Large intestine (tissue), 12 donors: ENCODE results near the gene TRAF3. TPM values are rescaled to one million over a fixed set of nuclear protein-coding genes. Genes with fewer than 3 reads are reported as not detected.

ENCODE experiments used
- DNase-seq, 2 donors: peaks; one replicate each; pipeline versions ENCODE4 v3.0.0 to v3.0.0-alpha.2; 2013
- H3K27ac ChIP-seq: one replicate; pipeline ENCODE4 v1.5.1; 2013; ENCODE audit warnings: low read length
- H3K27me3 ChIP-seq: 2 replicates; pipeline ENCODE4 v1.6.1; 2013; ENCODE audit warnings: low read length; ENCODE audit not compliant: control insufficient read depth, insufficient read depth
- H3K36me3 ChIP-seq: 2 replicates; pipeline ENCODE4 v1.6.1; 2013; ENCODE audit warnings: low read length; ENCODE audit not compliant: control insufficient read depth, insufficient read depth
- H3K4me1 ChIP-seq: one replicate; pipeline ENCODE4 v1.6.1; 2013; ENCODE audit warnings: low read length; ENCODE audit not compliant: control insufficient read depth, insufficient read depth
- H3K4me3 ChIP-seq: one replicate; pipeline ENCODE4 v1.5.1; 2013; ENCODE audit warnings: low read length
- H3K9me3 ChIP-seq: one replicate; pipeline ENCODE4 v1.6.1; 2013; ENCODE audit warnings: mild to moderate bottlenecking, low read depth, low read length, moderate library complexity; ENCODE audit not compliant: control insufficient read depth
- WGBS: methylation state at CpG from one replicate; pipeline ENCODE4 v1.1.5; 2013; ENCODE audit warnings: low lambda C conversion rate; ENCODE audit not compliant: insufficient coverage; 5-methylcytosine and 5-hydroxymethylcytosine counted together
- long read RNA-seq, 11 donors: transcript quantifications; one replicate each; lab custom pipeline, GENCODE V29; 2026
- polyA plus RNA-seq: library from polyadenylated mRNA; unstranded; fragments of 120-200 nt; gene quantifications from one replicate; pipeline ENCODE4 v1.2.1, GENCODE V29; 2013

TRAF3 gene, protein sequence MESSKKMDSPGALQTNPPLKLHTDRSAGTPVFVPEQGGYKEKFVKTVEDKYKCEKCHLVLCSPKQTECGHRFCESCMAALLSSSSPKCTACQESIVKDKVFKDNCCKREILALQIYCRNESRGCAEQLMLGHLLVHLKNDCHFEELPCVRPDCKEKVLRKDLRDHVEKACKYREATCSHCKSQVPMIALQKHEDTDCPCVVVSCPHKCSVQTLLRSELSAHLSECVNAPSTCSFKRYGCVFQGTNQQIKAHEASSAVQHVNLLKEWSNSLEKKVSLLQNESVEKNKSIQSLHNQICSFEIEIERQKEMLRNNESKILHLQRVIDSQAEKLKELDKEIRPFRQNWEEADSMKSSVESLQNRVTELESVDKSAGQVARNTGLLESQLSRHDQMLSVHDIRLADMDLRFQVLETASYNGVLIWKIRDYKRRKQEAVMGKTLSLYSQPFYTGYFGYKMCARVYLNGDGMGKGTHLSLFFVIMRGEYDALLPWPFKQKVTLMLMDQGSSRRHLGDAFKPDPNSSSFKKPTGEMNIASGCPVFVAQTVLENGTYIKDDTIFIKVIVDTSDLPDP
- polyA plus RNA-seq, result 16.3 TPM
- long read RNA-seq, donor 1, full-length matches to known transcripts, result 1 of 1 reads
- long read RNA-seq, donor 1, partial matches to known transcripts, result 0 of 1 reads
- long read RNA-seq, donor 1, other reads (novel, unspliced or antisense), result 0 of 1 reads
- long read RNA-seq, donor 2, partial matches to known transcripts, result 0 of 2 reads
- long read RNA-seq, donor 2, other reads (novel, unspliced or antisense), result 0 of 2 reads
- long read RNA-seq, donor 3, result 0 reads
- long read RNA-seq, donor 4, result 0 reads
- long read RNA-seq, donor 5, full-length matches to known transcripts, result 4 of 4 reads
- long read RNA-seq, donor 5, partial matches to known transcripts, result 0 of 4 reads
- long read RNA-seq, donor 5, other reads (novel, unspliced or antisense), result 0 of 4 reads
- long read RNA-seq, donor 6, full-length matches to known transcripts, result 1 of 1 reads
- long read RNA-seq, donor 6, partial matches to known transcripts, result 0 of 1 reads
- long read RNA-seq, donor 6, other reads (novel, unspliced or antisense), result 0 of 1 reads
- long read RNA-seq, donor 7, partial matches to known transcripts, result 0 of 2 reads
- long read RNA-seq, donor 7, other reads (novel, unspliced or antisense), result 0 of 2 reads
- long read RNA-seq, donor 8, partial matches to known transcripts, result 31 of 33 reads
- long read RNA-seq, donor 8, other reads (novel, unspliced or antisense), result 0 of 33 reads
- long read RNA-seq, donor 9, partial matches to known transcripts, result 0 of 4 reads
- long read RNA-seq, donor 9, other reads (novel, unspliced or antisense), result 0 of 4 reads
- long read RNA-seq, donor 10, partial matches to known transcripts, result 0 of 4 reads
- long read RNA-seq, donor 10, other reads (novel, unspliced or antisense), result 0 of 4 reads
- long read RNA-seq, donor 11, partial matches to known transcripts, result 0 of 1 reads
- long read RNA-seq, donor 11, other reads (novel, unspliced or antisense), result 0 of 1 reads

DNA sequence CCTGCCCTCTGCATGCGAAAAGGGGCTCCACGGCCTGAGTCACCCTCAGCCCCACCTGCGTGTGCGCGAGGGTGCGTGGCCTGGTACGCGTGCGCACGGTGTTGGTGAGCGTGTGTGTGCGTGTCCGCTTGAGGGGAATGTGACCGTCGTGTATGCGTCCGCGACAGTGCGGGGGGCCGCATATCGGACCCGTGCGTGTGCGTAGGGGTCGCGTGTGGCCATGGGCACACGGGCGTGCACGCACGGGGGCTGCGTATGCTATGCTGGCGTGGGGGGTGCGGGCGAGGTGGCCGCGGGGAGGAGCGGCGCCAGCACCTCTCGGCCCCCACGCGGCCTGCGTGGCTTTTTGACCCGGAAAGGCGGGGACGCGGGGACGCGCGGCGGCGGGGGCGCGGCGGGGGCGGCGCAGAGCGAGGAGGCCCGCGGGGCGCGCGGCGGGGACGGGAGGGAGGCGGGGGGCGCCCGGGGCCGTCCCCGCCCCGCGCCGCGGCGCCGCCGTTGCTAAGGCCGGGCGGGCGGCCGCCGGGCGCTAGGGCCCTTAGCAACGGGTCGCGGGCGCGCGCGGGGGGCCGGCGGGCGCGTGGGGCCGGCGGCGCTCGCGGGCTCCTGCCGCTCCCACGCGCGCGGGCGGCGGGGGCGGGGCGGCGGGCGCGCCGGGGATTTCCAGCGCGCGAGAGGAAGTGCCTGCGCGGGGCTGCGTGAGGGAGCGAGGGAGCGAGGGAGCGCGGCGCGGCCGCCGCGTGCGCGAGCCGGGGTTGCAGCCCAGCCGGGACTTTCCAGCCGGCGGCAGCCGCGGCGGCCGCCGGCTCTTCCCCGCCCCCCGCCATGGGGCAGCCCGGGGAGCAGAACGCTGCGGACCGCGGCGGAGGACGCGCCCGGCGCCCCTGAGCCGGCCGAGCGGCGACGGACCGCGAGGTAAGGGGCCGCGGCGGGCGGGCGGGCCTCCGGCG is at the start of gene TRAF3:
TRAF3 (plus strand) TSS at position 689 of the 950 bp plus-strand sequence. CDS start 92,753 bp downstream, outside the sequence.
- peak within 1 kb of the TSS; percentile 55 for H3K27ac ChIP-seq
- WGBS, result no CpG with 5 or more reads among the region's 163 CpGs
- no peaks in the 10 kb centered on the region for H3K36me3 ChIP-seq
- H3K27me3 ChIP-seq, result no peaks in the 10 kb centered on the region
- H3K9me3 ChIP-seq, result no peaks in the 10 kb centered on the region
- H3K4me3 ChIP-seq, result peak within 1 kb of the TSS; percentile 73
- H3K4me1 ChIP-seq, result peaks cover 20% of the 10 kb centered on the region
- peak in 1 of 2 donors; percentile 69 for DNase-seq

DNA sequence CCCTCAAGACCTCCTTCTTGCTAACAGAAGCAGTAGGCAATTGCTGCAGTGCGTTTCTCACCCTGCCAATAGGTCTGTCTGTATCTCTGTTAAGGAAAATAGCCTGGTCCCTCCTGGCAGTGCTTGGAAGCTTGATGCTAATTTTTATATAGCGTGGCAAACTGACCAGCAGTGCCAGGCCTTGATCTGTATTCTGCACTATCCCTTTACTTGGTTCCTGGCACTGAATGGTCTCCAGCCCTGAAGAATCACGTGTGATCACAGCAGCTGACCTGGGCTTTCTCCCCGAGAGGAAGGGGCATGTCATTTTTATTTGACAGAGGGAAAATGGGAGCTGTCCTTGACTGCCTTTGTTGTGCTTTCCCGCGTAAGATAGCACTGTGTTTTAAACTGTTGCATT is 48.7 kb upstream of the TRAF3 start:
- WGBS, result 84% methylated on average over 3 of the region's 6 CpGs
- no peaks in the 10 kb centered on the region for H3K9me3 ChIP-seq
- DNase-seq, result no peak
- peaks cover 64% of the 10 kb centered on the region for H3K36me3 ChIP-seq
- no peaks in the 10 kb centered on the region for H3K27me3 ChIP-seq
- no peak overlapping the region for H3K27ac ChIP-seq
- H3K4me3 ChIP-seq, result no peak overlapping the region
- H3K4me1 ChIP-seq, result no peaks in the 10 kb centered on the region

DNA sequence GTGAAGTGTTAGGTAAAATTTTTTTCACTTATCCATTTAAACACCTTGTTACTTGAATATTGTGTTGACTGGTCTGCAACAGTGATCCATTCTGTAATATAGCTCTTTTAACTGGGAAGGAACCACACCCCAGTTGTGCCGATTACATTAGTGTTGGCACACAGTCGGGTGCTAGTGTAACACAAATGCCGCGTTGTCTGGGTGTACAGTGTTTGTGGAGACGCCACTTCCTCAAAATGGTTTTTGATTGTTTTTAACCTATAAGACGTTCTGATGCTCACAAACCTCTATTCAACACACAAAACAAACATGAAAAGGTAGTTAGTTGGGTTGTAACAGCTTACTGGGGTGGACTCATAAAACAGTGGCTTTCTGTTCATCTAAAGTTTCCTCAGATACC is 48.0 kb upstream of the TRAF3 start:
- H3K36me3 ChIP-seq, result peaks cover 60% of the 10 kb centered on the region

DNA sequence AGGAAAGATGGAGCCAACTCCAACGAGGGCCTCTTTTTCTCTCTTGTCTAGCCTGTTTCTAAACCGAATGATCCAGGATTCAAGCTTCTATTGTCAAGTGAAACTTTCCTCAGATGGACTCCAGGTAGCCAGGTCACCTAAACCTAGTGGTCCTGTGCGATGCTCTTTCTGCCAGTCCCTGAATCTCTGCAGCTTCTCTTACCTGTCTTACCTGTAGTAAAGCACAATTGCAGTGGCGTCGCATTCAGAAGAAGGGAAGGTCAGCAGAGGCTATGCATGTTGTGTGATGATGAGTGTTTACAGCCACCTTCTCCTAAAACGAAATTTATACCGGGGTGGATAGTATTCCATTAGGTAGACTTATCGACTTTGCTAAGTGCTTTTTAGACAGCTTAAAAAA is 47.4 kb upstream of the TRAF3 start:
- 94% methylated on average over 3 of the region's 8 CpGs for WGBS
- no peaks in the 10 kb centered on the region for H3K4me1 ChIP-seq
- peaks cover 60% of the 10 kb centered on the region for H3K36me3 ChIP-seq

More for the DNA sequence above, 48.0 kb upstream of the TRAF3 start:
- no peaks in the 10 kb centered on the region for H3K4me1 ChIP-seq
- H3K4me3 ChIP-seq, result no peak overlapping the region
- WGBS, result no CpG with 5 or more reads among the region's 6 CpGs
- DNase-seq, result no peak
- H3K27me3 ChIP-seq, result no peaks in the 10 kb centered on the region
- no peak overlapping the region for H3K27ac ChIP-seq
- H3K9me3 ChIP-seq, result no peaks in the 10 kb centered on the region

DNA sequence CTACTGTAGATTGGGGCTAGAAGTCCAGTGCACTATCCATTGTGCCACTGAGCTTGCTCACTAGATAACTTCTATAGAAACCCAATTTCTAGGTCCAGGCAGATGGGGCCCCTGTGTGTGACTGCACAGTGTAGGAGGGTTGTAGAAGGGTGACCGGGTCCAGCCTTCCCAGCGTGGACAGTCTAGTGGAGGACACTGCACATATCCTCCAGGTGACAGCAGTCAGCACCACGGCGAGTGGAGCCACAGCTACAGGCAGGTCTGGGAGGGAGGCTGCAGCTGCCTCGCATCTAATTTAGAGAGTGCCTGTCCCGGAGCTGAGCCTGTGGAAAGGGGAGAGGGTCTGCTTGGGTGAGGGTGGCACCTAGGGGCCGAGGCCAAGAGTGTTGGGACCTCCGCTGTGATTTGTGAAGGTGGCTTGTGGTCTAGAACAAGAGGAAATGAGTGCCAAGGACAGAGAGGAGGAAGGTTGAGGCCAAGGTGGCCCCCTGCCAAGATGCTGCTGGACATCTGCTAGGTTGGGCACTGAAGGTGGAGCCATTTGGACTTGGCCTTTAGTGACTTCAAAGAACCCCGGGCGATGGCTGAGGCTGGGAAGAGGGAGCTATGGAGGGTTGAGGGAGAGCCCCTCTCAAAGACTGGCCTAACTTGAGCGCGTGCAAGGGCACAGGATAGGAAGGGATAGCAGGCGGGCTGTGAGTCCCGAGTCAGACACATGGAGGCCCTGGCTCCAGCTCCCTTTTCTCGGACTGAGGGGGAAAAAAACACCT is 46.0 kb upstream of the TRAF3 start:
- H3K27me3 ChIP-seq, result no peaks in the 10 kb centered on the region
- H3K4me3 ChIP-seq, result no peak overlapping the region
- no peak overlapping the region for H3K27ac ChIP-seq

More for the DNA sequence above, 47.4 kb upstream of the TRAF3 start:
- no peak for DNase-seq
- Histone ChIP-seq H3K9me3 (no peaks in the 10 kb centered on the region), H3K4me3 (no peak overlapping the region), H3K27ac (no peak overlapping the region), H3K27me3 (no peaks in the 10 kb centered on the region)

DNA sequence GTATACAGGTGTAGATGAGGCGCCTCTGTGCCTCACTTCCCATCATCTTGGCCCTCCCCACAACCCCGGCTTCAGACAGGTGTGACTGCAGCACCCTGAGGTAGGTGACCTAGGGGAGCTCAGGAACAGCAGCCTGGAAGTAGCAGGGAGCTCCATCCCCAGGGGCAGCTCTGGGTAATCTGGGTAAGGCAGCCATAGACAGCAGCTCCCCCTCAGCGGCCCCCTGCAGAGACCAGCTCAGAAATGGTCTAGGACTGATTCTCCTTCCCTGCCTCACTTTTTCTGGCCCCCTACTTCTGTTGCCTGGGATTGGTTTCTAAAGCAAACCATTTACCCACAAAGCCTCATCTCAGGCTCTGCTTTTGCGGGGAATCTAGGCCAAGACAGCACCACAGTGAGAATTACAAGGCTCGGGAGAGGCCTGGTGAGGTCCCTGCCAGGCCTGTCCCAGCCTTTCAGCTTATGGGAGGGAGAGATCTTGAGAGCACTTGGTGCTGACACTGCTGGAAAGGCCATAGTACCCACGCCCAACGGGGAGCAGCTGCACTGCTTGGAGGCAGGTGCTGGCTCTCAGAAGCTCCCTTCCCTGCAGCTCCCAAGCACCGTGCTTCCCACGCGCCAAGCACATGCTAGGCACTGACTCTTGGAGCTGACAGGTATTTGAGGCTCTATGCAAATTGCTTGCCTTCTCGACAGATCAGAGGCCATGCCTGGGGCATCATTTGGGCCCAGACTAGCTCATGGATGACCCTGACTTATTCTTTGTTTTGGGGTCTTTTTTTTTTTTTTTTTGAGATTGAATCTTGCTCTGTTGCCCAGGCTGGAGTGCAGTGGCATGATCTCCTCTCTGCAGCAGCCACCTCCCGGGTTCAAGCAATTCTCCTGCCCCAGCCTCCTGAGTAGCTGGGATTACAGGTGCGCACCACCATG is 45.1 kb upstream of the TRAF3 start:
- no peaks in the 10 kb centered on the region for H3K27me3 ChIP-seq
- H3K4me3 ChIP-seq, result no peak overlapping the region
- no peaks in the 10 kb centered on the region for H3K9me3 ChIP-seq
- no peak overlapping the region for H3K27ac ChIP-seq
- no peaks in the 10 kb centered on the region for H3K4me1 ChIP-seq
- DNase-seq, result no peak
- 80% methylated on average over 1 of the region's 13 CpGs for WGBS
- peaks cover 47% of the 10 kb centered on the region for H3K36me3 ChIP-seq

More for the DNA sequence above, 46.0 kb upstream of the TRAF3 start:
- no peaks in the 10 kb centered on the region for H3K4me1 ChIP-seq
- no peak for DNase-seq
- H3K9me3 ChIP-seq, result no peaks in the 10 kb centered on the region
- H3K36me3 ChIP-seq, result peaks cover 49% of the 10 kb centered on the region
- no CpG with 5 or more reads among the region's 15 CpGs for WGBS

DNA sequence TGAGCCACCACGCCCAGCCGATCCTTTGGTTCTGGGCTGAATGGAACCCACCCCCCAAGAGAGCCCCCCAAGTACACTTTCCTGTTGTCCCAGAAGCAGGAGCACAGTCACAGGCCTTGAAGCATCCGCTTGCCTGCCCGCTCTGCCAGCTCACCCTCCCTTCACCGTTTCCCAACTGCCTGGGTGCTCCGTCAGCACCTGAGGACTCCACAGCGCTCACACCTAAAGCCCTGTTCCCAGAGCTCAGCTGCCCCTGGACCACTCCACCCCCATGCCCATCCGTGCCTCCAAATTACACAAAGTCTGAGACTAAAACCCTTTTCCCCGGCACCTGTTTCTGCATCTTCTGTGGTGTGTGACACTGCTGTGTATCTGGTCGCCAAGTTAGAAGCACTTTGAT is 44.3 kb upstream of the TRAF3 start:
- H3K4me3 ChIP-seq, result no peak overlapping the region
- H3K36me3 ChIP-seq, result peaks cover 40% of the 10 kb centered on the region
- H3K4me1 ChIP-seq, result no peaks in the 10 kb centered on the region
- WGBS, result no CpG with 5 or more reads among the region's 10 CpGs
- H3K9me3 ChIP-seq, result no peaks in the 10 kb centered on the region
- H3K27ac ChIP-seq, result no peak overlapping the region
- no peaks in the 10 kb centered on the region for H3K27me3 ChIP-seq
- no peak for DNase-seq

DNA sequence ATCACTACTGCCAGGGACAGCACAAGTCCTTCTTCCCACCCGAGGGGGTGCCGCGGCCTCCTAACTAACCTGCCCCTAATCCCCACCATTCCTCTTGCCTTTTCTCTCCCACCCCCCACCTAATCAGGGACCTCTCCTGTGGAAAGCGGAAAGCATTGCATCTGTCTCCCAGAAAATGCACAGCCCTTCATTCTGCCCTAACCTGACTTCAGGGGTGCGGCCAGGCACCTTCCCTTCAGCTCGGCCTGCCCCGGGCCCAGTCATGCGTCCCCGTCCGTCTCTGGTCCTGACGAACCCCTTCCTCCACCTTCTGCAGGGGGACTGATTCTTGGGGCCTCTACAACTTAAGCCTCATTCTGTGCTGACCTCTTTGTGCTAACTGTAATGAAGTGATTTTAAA is 43.9 kb upstream of the TRAF3 start:
- no peaks in the 10 kb centered on the region for H3K27me3 ChIP-seq
- H3K4me1 ChIP-seq, result no peaks in the 10 kb centered on the region
- DNase-seq, result no peak
- no peak overlapping the region for H3K4me3 ChIP-seq
- no peaks in the 10 kb centered on the region for H3K9me3 ChIP-seq
- H3K27ac ChIP-seq, result no peak overlapping the region
- no CpG with 5 or more reads among the region's 11 CpGs for WGBS
- peaks cover 39% of the 10 kb centered on the region for H3K36me3 ChIP-seq
